Measurements from ENCODE around the gene TMPRSS7.
A peak's percentile ranks its signal among the peaks of the same experiment; 100 is the strongest.

The TMPRSS7 gene

GRCh38 chr3:112101916-112102315 is 67.4 kb downstream of the TMPRSS7 start:
- no peak for DNase-seq

GRCh38 chr3:112104774-112105173 is 70.2 kb downstream of the TMPRSS7 start:
- DNase-seq, result no peak

- DNase-seq, result peak in 1 of 2 experiments; percentile 39
Observed at GRCh38 chr3:112109322-112109721, 74.8 kb downstream of the TMPRSS7 start.

- peak; percentile 51 to 68 for DNase-seq
Observed at GRCh38 chr3:112111785-112112402, 77.4 kb downstream of the TMPRSS7 start.

GRCh38 chr3:112114576-112115160 is 80.1 kb downstream of the TMPRSS7 start:
- no peak for DNase-seq

- no peak for DNase-seq
Observed at GRCh38 chr3:112115161-112115739, 80.7 kb downstream of the TMPRSS7 start.

- no peak for DNase-seq
Observed at GRCh38 chr3:112115806-112116383, 81.4 kb downstream of the TMPRSS7 start.

- DNase-seq, result no peak
Observed at GRCh38 chr3:112116748-112117186, 82.2 kb downstream of the TMPRSS7 start.

GRCh38 chr3:112117415-112117814 is 82.9 kb downstream of the TMPRSS7 start:
- DNase-seq, result no peak

GRCh38 chr3:112117841-112118571 is 83.5 kb downstream of the TMPRSS7 start:
- no peak for DNase-seq

GRCh38 chr3:112119962-112120836 is 85.7 kb downstream of the TMPRSS7 start:
- no peak for DNase-seq

GRCh38 chr3:112121577-112122547 is 87.3 kb downstream of the TMPRSS7 start:
- no peak for DNase-seq

- no peak for DNase-seq
Observed at GRCh38 chr3:112122870-112123269, 88.3 kb downstream of the TMPRSS7 start.

- no peak for DNase-seq
Observed at GRCh38 chr3:112123548-112123947, 89.0 kb downstream of the TMPRSS7 start.

- peak in 1 of 2 experiments; percentile 17 for DNase-seq
Observed at GRCh38 chr3:112124907-112125607, 90.5 kb downstream of the TMPRSS7 start.

- no peak for DNase-seq
Observed at GRCh38 chr3:112126511-112126911, 92.0 kb downstream of the TMPRSS7 start.

GRCh38 chr3:112127522-112128494 is 93.3 kb downstream of the TMPRSS7 start:
- no peak for DNase-seq

- no peak for DNase-seq
Observed at GRCh38 chr3:112128843-112129727, 94.5 kb downstream of the TMPRSS7 start.
